ENCODE results near the gene WDR91. TPM values are rescaled to one million over a fixed set of nuclear protein-coding genes. Genes with fewer than 3 reads are reported as not detected.
"Not testable (repeated sequence)": the region's sequence is repeated elsewhere in the genome, so short reads cannot be mapped to it uniquely, and the experiment has no call there.

The WDR91 gene
- total and polyA plus RNA-seq, 5 experiments from 2014 or later = 3.3 to 39.0 (median 7.2) TPM

DNA sequence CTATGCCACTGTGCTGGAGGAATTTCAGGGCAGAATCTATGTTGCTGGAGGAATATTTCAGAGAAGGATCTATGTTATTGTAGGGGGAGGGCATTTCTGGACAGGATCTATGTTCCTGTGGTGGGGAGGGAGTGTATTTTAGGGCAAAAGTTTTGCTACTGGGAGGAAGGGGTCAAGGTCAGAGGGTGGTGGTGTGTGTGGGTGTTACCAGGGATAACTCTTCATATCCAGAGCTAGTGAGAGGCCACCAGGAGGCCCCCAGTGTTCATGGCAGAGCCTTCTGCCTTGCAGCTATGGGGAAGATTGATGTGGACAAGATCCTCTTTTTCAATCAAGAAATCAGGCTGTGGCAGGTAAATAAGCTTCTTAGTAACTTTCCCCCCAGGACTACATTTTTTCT is 20.4 kb upstream of the WDR91 start:
- ATAC-seq = no peak
- Mint-ChIP-seq H3K4me3 (no peak overlapping the region), H3K4me1 (peaks cover 0 to 6% (median 1%) of the 10 kb centered on the region in 4 donors), H3K36me3 (no peaks in the 10 kb centered on the region), H3K27me3 (peaks cover 0 to 3% (median 0%) of the 10 kb centered on the region in 5 donors), H3K9me3 (peaks cover 0 to 2% (median 0%) of the 10 kb centered on the region in 9 donors), H3K27ac (no peak overlapping the region)
- DNase-seq = no peak
- POLR2A ChIA-PET = no interaction called here

GRCh38 chr7:135224027-135224426 is 12.7 kb upstream of the WDR91 start:
- Mint-ChIP-seq H3K9me3 (peaks cover 0 to 16% (median 9%) of the 10 kb centered on the region in 9 donors), H3K27ac (no peak overlapping the region), H3K4me3 (no peak overlapping the region), H3K36me3 (peaks cover 0 to 19% (median 0%) of the 10 kb centered on the region in 3 donors), H3K27me3 (peaks cover 0 to 2% (median 0%) of the 10 kb centered on the region in 5 donors), H3K4me1 (peaks cover 0 to 13% (median 8%) of the 10 kb centered on the region in 4 donors)
- POLR2A ChIA-PET = no interaction called here
- DNase-seq (no peak), ATAC-seq (no peak)

DNA sequence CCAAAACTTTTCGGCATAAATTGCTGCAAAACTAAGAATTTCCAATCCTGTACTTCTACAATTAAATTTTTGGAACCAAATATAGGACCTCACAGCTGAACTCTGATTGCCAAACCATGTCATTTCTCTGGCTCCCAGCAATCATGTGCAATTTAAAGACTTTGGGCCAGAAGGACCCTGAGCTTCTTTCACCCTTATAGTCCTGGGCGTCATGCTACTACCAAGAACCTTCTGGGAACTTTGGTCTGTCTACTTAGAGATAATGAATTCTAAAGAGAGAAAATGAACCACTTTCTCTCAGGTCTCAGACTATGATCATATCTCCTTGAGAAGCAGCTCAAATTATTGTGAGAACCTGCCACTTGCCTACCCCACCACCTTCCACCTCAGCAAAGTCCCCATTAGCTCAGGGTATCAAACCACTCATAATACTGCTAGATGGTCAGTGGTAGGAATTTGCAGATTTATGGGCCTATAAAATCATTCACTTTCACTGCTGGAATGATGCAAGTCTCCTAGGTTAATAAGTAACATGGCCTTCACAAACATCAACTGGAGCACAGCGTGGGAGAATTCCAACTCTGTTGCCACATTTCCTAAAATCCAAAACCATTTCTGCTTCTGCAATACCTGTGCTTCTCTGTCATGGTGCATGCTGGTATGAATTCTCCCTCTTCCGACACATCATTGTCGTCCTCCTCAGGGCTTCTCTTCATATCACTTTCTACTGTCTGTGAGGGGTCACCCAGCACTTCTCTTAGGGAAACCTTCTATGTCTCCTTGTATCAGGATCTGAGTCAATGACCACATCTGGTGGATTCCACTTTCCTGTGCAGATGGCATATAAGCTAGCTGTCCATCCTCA is 6.6 kb upstream of the WDR91 start:
- Mint-ChIP-seq H3K4me3 (no peak overlapping the region), H3K36me3 (peaks cover 0 to 4% (median 0%) of the 10 kb centered on the region in 3 donors), H3K9me3 (peaks cover 0 to 12% (median 0%) of the 10 kb centered on the region in 9 donors), H3K27ac (no peak overlapping the region), H3K4me1 (no peaks in the 10 kb centered on the region), H3K27me3 (peaks cover 0 to 10% (median 5%) of the 10 kb centered on the region in 5 donors)
- ATAC-seq (no peak), DNase-seq (no peak)
- POLR2A ChIA-PET = no interaction called here

GRCh38 chr7:135215698-135216097 is 4.4 kb upstream of the WDR91 start:
- Mint-ChIP-seq H3K9me3 (no peaks in the 10 kb centered on the region), H3K4me3 (no peak overlapping the region), H3K27ac (no peak overlapping the region), H3K4me1 (peaks cover under 1 to 6% (median 4%) of the 10 kb centered on the region in 4 donors), H3K27me3 (peaks cover 0 to 10% (median 5%) of the 10 kb centered on the region in 5 donors), H3K36me3 (peaks cover 0 to 3% (median 0%) of the 10 kb centered on the region in 3 donors)
- POLR2A ChIA-PET = no interaction called here
- no peak for ATAC-seq
- DNase-seq = no peak

DNA sequence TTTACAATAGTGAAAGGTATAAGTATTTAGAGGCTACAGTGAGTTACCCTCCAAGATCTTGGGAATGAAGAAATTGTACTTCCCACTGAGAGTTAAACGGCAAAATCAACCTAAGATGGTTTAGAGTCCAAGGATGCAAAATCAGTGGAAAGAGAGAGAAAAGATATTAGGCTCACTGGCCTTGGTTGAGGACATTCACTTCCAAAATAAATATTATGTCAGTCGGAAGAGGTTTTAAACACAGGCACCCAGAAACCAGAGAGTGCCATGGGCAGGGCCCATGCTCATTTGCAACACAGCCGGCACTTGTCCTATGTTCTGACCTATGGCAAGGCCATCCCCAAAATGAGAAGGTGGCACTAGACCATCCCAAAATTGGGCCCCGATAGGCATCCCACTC is 3.9 kb upstream of the WDR91 start:
- ATAC-seq (no peak), DNase-seq (no peak)
- Mint-ChIP-seq H3K4me1 (peaks cover 2 to 11% (median 8%) of the 10 kb centered on the region in 4 donors), H3K9me3 (no peaks in the 10 kb centered on the region), H3K27me3 (peaks cover 0 to 10% (median 5%) of the 10 kb centered on the region in 5 donors), H3K27ac (no peak overlapping the region), H3K36me3 (no peaks in the 10 kb centered on the region), H3K4me3 (no peak overlapping the region)
- POLR2A ChIA-PET = no interaction called here

GRCh38 chr7:135213831-135214230 is 2.5 kb upstream of the WDR91 start:
- no peaks in the 10 kb centered on the region for H3K36me3 Mint-ChIP-seq
- H3K9me3 Mint-ChIP-seq = no peaks in the 10 kb centered on the region
- peak overlapping the region in 1 of 10 donors; percentile 54 for H3K4me3 Mint-ChIP-seq
- H3K27me3 Mint-ChIP-seq = peaks cover 0 to 10% (median 5%) of the 10 kb centered on the region in 5 donors
- peaks cover 2 to 25% (median 18%) of the 10 kb centered on the region in 4 donors for H3K4me1 Mint-ChIP-seq
- DNase-seq (no peak), ATAC-seq (no peak)
- no peak overlapping the region for H3K27ac Mint-ChIP-seq
- POLR2A ChIA-PET = interaction anchor here (0.6 kb wide), 1 partner anchor 43 kb away, joined by 3 read pairs; no protein-coding TSS in a partner anchor

- not testable (repeated sequence) for H3K9me3 Mint-ChIP-seq
Observed at GRCh38 chr7:135211946-135212685, 790 bp upstream of the WDR91 start.

DNA sequence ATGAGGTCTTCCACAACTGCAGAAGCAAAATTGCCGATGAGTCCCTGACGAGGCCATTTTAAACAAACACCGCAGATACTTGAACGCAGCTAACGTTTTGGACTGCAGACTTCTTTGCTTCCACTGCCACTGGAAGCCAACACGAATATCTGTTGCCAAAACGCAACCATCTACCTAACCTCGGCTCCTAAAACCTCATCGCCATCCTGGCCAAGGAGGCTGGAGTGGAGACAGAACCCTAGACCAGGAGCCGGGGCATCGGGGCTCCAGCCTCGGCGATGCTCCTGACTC is 493 bp downstream of the WDR91 start:
- DNase-seq (no peak), ATAC-seq (peak; percentile 8 to 13)
- Mint-ChIP-seq H3K9me3 (no peaks in the 10 kb centered on the region), H3K4me1 (peaks cover 17 to 49% (median 38%) of the 10 kb centered on the region in 4 donors), H3K27ac (peak overlapping the region; percentile 81 to 100 (median 98)), H3K27me3 (no peaks in the 10 kb centered on the region), H3K4me3 (peak overlapping the region; percentile 92 to 99 (median 96)), H3K36me3 (peaks cover 0 to 14% (median 3%) of the 10 kb centered on the region in 3 donors)
- POLR2A ChIA-PET = interaction anchor here (1.1 to 3.3 kb wide), 9 partner anchors 17 to 564 kb away, joined by 3 to 16 read pairs (median 4); partner anchors contain the start of genes AGBL3, BPGM, CYREN and TMEM140

More at GRCh38 chr7:135211946-135212685, 790 bp upstream of the WDR91 start:
- POLR2A ChIA-PET = interaction anchor here (0.7 to 3.3 kb wide), 7 partner anchors 18 to 577 kb away, joined by 3 to 16 read pairs (median 5); partner anchors contain the start of genes AGBL3, BPGM and TMEM140
- peak overlapping the region; percentile 91 to 99 (median 96) for H3K4me3 Mint-ChIP-seq
- H3K4me1 Mint-ChIP-seq = peaks cover 12 to 42% (median 35%) of the 10 kb centered on the region in 4 donors
- not testable (repeated sequence) for H3K36me3 Mint-ChIP-seq, DNase-seq, H3K27me3 Mint-ChIP-seq
- H3K27ac Mint-ChIP-seq = peak overlapping the region; percentile 84 to 99 (median 94)
- peak in 1 of 2 donors; percentile 20 for ATAC-seq

- H3K27ac Mint-ChIP-seq = peak overlapping the region in 4 of 10 donors; percentile 8 to 74 (median 34)
- peaks cover 21 to 55% (median 45%) of the 10 kb centered on the region in 4 donors for H3K4me1 Mint-ChIP-seq
Observed at GRCh38 chr7:135209225-135209834, 2.0 kb downstream of the WDR91 start.

GRCh38 chr7:135208102-135208793 is 3.1 kb downstream of the WDR91 start:
- H3K27ac Mint-ChIP-seq = peak overlapping the region in 6 of 10 donors; percentile 6 to 72 (median 46)
- H3K9me3 Mint-ChIP-seq = no peaks in the 10 kb centered on the region
- peaks cover 5 to 37% (median 16%) of the 10 kb centered on the region in 3 donors for H3K36me3 Mint-ChIP-seq
- H3K4me1 Mint-ChIP-seq = peaks cover 26 to 65% (median 54%) of the 10 kb centered on the region in 4 donors
- DNase-seq = no peak
- ATAC-seq = no peak
- no peaks in the 10 kb centered on the region for H3K27me3 Mint-ChIP-seq
- POLR2A ChIA-PET = interaction anchor here (1.1 to 1.4 kb wide), 2 partner anchors 22 to 37 kb away, joined by 3 to 7 read pairs; partner anchors contain the start of gene CYREN
- peak overlapping the region in 9 of 10 donors; percentile 4 to 67 (median 29) for H3K4me3 Mint-ChIP-seq

More at GRCh38 chr7:135209225-135209834, 2.0 kb downstream of the WDR91 start:
- POLR2A ChIA-PET = interaction anchor here (1.1 to 3.3 kb wide), 4 partner anchors 12 to 62 kb away, joined by 3 to 16 read pairs (median 4); partner anchors contain the start of genes CYREN and TMEM140
- ATAC-seq (no peak), DNase-seq (no peak)
- Mint-ChIP-seq H3K9me3 (no peaks in the 10 kb centered on the region), H3K4me3 (peak overlapping the region in 9 of 10 donors; percentile 8 to 98 (median 94)), H3K27me3 (no peaks in the 10 kb centered on the region), H3K36me3 (peaks cover 0 to 26% (median 10%) of the 10 kb centered on the region in 3 donors)

GRCh38 chr7:135207406-135208101 is 3.8 kb downstream of the WDR91 start:
- Mint-ChIP-seq H3K4me3 (peak overlapping the region in 4 of 10 donors; percentile 28 to 60 (median 40)), H3K4me1 (peaks cover 26 to 71% (median 58%) of the 10 kb centered on the region in 4 donors), H3K27ac (peak overlapping the region in 3 of 10 donors; percentile 66 to 70 (median 69)), H3K36me3 (peaks cover 5 to 44% (median 21%) of the 10 kb centered on the region in 3 donors), H3K27me3 (no peaks in the 10 kb centered on the region), H3K9me3 (no peaks in the 10 kb centered on the region)
- ATAC-seq = no peak
- DNase-seq = no peak
- POLR2A ChIA-PET = interaction anchor here (1.4 kb wide), 1 partner anchor 37 kb away, joined by 7 read pairs; the partner anchor contains the start of gene CYREN
